ENCODE results near the gene PRSS38. TPM values are rescaled to one million over a fixed set of nuclear protein-coding genes. Genes with fewer than 3 reads are reported as not detected.

Gene PRSS38
- total RNA-seq, 1 donor from 2014 or later = not detected

DNA sequence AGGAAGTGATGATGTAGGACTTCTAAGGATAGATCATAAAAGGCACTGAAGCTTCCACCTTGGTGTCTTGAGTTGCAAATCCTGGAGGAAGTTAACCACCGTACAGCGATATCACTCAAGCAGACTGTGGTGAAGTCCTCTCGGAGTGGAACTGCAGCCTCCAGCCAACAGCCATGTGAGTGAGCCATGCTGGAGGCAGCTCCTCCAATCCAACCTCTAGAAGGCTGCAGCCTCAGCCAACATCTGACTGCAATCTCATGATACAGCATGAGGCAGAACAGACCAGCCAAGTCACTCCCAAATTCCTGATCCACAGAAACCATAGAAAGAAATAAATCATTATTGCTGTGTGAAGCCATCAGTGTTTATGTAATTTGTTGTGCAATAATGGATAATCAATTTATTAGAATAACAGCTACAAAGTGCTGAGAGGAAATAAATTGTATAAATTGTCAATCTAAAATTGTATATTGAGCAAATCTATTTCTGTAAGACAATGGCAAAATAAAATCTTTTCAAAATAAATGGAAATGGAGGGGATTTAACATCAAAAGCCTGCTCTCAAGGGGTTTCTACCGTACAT, 65.0 kb downstream of the PRSS38 start:
- no peak for DNase-seq (ENCODE audit: low spot score)
- intact Hi-C loops (cut with micrococcal nuclease) = no loop called here
- Mint-ChIP-seq H3K9me3 (no peaks in the 10 kb centered on the region), H3K36me3 (ENCODE audit: low read depth) (no peaks in the 10 kb centered on the region), H3K27me3 (ENCODE audit: low read depth) (peaks cover 10% of the 10 kb centered on the region), H3K27ac (no peak overlapping the region), H3K4me3 (ENCODE audit: low read depth) (no peak overlapping the region), H3K4me1 (ENCODE audit: low read depth) (peaks cover under 1% of the 10 kb centered on the region)

DNA sequence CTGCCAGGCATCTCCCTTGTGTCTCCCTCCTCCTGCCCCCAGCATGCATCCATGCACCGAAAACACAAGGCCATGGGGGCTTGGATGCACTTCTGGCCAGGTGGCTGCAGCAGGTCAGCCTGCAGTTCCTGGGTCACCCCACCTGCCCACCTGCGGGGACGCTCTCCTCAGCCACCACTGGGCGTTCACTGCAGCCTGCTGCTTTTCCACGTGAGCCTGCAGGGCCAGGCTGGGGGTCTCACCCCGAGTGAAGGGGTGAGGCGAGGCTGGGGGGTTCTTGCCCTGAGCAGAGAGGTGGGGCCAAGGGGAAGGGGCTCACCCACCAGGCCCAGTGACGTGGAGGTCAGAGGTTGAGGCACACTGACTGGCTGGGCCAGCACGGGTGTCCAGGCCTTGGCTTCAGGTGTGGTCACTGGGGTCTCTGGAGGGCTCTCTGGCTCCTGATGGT, 67.6 kb downstream of the PRSS38 start:
- Mint-ChIP-seq H3K4me3 (ENCODE audit: low read depth) (no peak overlapping the region), H3K36me3 (ENCODE audit: low read depth) (no peaks in the 10 kb centered on the region), H3K4me1 (ENCODE audit: low read depth) (peaks cover 5% of the 10 kb centered on the region), H3K27ac (no peak overlapping the region), H3K27me3 (ENCODE audit: low read depth) (peaks cover 8% of the 10 kb centered on the region), H3K9me3 (no peaks in the 10 kb centered on the region)
- intact Hi-C loops (cut with micrococcal nuclease) = no loop called here
- no peak for DNase-seq (ENCODE audit: low spot score)

DNA sequence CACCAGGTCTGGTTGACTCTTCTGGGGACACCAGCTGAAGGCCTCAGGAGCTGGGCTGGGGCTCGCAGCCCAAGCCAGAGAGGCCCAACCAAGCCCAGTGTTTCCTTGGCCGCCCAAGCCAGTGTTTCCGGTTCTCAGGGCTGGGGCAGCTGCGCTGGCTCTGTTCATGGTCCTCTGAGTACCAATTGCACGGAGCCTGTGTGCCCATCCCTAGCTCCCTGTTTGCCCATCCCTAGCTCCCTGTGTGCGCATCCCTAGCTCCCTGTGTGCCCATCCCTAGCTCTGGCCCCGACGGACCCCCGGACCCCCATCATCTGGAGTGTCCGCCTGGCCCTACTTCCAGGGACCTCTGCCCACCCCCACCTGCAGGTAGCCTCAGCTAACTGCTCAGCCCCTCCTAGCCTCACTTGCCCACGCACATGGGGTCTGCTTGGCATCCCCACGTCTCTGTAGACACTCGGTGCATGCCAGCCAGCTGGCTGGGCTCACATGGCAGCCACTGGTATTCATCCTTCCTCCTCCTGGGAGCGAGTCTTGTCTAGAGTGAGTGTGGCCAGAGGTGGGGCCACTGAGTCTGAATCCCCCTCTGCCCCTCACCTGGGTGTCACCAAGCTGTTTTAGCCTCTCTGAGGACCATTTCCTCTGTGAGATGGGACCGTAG, 68.3 kb downstream of the PRSS38 start:
- no peak overlapping the region for H3K27ac Mint-ChIP-seq
- peaks cover 5% of the 10 kb centered on the region for H3K4me1 Mint-ChIP-seq (ENCODE audit: low read depth)

DNA sequence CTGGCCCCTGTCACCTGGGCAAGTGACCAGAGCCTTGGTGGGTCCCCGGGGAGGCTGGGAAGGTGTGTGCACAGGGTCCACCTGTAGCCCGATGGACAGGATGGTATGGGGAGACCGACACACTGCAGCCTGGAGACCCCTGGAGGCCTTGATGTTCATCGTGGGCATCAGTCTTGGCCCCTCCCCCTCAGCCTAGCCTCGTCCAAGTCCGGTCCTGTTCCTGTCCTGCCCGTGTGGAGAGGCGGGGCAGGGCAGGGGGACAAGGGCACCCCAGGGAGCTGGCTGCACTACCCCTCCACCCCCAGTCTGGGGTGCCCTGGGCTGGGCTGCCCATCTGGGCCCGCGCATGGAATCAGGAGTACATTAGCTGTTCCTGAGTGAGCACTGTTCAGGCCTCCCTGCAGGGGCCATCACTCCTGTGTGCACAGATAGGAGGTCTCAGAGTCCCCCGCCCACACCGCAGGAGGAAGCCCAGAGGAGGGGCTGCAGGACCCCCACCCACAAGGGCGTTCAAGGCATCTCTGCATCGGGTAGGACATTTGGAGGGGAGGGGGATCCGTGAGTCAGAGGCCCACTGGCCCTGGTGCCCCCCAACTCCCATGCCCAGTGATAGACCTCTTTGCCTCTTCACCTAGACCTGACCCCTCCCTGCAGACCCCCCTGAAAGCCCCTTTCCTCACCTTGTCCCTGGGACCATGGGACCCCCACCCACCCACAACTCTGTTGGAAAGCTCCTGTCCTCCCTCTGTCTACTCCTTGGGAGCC, 69.1 kb downstream of the PRSS38 start:
- Mint-ChIP-seq H3K9me3 (no peaks in the 10 kb centered on the region), H3K4me3 (ENCODE audit: low read depth) (no peak overlapping the region), H3K27ac (no peak overlapping the region), H3K4me1 (ENCODE audit: low read depth) (peaks cover 5% of the 10 kb centered on the region), H3K36me3 (ENCODE audit: low read depth) (no peaks in the 10 kb centered on the region), H3K27me3 (ENCODE audit: low read depth) (peaks cover 8% of the 10 kb centered on the region)
- intact Hi-C loops (cut with micrococcal nuclease) = no loop called here
- DNase-seq (ENCODE audit: low spot score) = no peak

More for the DNA sequence above, 68.3 kb downstream of the PRSS38 start:
- DNase-seq (ENCODE audit: low spot score) = peak; percentile 7
- H3K27me3 Mint-ChIP-seq (ENCODE audit: low read depth) = peaks cover 8% of the 10 kb centered on the region
- intact Hi-C loops (cut with micrococcal nuclease) = no loop called here
- H3K9me3 Mint-ChIP-seq = no peaks in the 10 kb centered on the region
- H3K36me3 Mint-ChIP-seq (ENCODE audit: low read depth) = no peaks in the 10 kb centered on the region
- no peak overlapping the region for H3K4me3 Mint-ChIP-seq (ENCODE audit: low read depth)

DNA sequence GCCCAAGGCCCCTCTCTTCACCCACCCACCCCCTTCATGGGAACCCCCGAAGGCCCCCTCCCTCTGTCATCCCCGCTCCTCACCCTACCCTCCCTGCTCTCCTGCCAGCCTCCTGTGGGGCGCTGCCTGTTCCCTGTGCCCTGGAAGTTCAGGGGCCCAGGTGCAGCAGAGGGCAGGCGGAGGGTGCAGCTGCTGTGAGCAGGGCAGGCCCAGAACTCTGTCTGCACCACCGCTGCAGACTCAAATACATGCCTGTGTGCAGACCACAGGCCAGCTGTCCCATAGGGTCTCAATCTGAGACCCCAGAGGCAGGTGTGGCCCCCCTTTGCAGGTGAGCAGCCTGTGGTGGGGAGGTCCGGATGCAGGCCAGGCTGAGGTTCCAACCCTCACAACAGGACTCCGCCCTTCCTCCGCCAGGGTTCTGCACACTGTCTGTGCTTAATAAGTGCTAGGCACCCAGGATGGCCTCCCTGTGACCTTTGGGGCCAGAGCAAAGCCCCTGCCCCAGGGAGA, 69.7 kb downstream of the PRSS38 start:
- DNase-seq (ENCODE audit: low spot score) = peak; percentile 9
- H3K4me3 Mint-ChIP-seq (ENCODE audit: low read depth) = no peak overlapping the region
- H3K27me3 Mint-ChIP-seq (ENCODE audit: low read depth) = peaks cover 6% of the 10 kb centered on the region
- no peak overlapping the region for H3K27ac Mint-ChIP-seq
- no peaks in the 10 kb centered on the region for H3K36me3 Mint-ChIP-seq (ENCODE audit: low read depth)
- intact Hi-C loops (cut with micrococcal nuclease) = no loop called here
- H3K9me3 Mint-ChIP-seq = no peaks in the 10 kb centered on the region
- peaks cover 5% of the 10 kb centered on the region for H3K4me1 Mint-ChIP-seq (ENCODE audit: low read depth)

DNA sequence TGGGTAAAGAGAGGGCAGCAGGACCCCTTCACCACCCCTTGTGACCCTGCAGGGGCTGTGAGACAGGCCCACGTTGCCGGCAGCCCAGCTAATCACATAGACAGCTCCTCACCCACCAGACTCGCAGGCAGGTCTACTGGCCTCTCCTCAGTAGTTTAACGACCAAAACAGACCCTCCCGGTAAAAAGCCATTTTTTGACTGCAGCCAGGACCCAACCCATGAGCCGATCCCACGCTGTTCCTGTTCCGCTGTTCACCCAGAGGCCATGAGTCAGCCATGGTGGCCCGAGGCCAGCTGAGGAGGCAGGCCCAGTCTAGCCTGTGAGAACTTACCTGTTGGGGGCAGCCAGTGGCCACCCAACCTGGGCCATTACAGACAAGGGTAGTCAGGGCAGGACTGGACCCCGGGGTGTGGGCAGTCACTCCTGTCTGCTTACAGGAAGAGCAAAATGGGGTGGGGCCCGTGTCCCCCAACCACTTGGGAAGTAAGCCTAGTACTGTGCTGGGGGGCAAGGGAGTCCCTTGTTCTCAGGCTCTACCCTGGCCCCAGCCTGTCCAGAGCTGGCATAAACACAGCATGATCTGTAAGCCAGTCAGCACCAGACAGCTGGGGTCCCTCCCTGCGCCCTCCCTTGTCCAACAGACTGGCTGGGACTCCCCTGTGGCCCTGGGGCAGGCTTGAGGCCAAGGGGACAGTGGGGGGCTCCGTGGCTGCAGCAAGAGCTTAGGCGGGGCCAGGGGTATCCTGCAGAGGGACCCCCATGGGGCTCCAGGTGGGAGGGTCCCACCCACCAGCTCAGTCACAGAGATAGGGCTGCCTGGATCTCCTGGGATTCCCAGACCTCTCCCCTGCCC, 70.4 kb downstream of the PRSS38 start:
- no peaks in the 10 kb centered on the region for H3K9me3 Mint-ChIP-seq
- no peak for DNase-seq (ENCODE audit: low spot score)
- no peaks in the 10 kb centered on the region for H3K36me3 Mint-ChIP-seq (ENCODE audit: low read depth)
- peaks cover 5% of the 10 kb centered on the region for H3K4me1 Mint-ChIP-seq (ENCODE audit: low read depth)
- H3K27ac Mint-ChIP-seq = no peak overlapping the region
- intact Hi-C loops (cut with micrococcal nuclease) = no loop called here
- peaks cover 3% of the 10 kb centered on the region for H3K27me3 Mint-ChIP-seq (ENCODE audit: low read depth)
- H3K4me3 Mint-ChIP-seq (ENCODE audit: low read depth) = no peak overlapping the region

DNA sequence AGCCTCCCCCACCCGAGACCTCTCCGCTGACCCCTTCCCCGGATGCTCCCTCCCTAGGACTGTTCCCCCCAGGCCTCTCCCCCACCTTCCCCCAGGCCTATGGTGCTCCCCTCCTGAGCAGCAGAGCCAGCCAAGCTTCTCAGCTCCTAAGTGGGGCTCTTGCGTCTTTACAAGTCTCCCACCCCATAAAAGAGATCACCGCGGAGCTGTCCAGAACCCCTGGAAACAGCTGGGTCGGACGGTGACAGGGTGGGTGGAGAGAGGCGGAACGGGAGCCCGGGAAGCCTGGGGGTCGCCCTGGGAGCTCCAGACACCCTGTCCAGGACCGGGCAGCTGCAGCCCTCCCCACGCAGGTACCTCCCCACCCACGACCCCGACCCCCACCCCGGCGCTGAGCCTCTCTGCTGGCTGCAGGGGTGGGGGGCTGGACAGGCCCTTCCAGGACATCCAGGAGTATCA, 71.1 kb downstream of the PRSS38 start:
- Mint-ChIP-seq H3K4me3 (ENCODE audit: low read depth) (no peak overlapping the region), H3K9me3 (no peaks in the 10 kb centered on the region), H3K36me3 (ENCODE audit: low read depth) (no peaks in the 10 kb centered on the region), H3K27me3 (ENCODE audit: low read depth) (peaks cover 1% of the 10 kb centered on the region), H3K4me1 (ENCODE audit: low read depth) (peaks cover 5% of the 10 kb centered on the region), H3K27ac (no peak overlapping the region)
- intact Hi-C loops (cut with micrococcal nuclease) = no loop called here
- no peak for DNase-seq (ENCODE audit: low spot score)

DNA sequence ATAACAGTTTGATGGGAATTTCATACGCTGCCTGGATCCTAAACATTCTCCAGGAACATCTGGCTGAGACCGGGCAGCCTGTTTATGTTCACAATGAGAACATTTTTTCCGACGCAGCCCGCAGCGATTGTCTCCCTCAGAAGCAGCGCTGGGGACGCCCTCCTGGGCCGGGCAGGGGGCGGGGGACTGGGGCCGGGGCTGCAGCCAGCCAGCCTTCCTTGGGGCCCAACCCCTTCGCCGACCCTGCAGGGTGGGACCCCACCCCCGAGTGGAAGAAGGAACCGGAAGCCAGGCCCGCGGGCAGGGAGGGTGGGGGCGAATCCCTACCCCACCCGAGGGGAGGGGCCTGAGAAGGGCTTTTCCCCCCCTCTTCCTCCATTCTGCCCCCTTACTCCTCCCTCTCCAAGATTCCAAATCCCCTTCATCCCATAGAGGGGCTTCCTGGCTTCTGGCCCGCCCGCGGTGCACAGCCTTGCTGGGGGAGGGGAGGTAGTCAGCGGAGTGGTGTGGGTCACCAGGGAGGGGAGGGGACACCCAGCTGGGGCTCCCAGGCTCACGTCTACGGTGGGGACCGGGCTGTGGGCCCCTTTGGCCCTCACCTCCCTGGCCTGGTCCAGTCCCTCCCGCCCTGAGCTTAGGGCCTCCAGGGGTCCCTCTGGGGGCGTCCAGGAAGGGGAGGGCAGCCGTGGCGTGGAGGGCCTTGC, 71.7 kb downstream of the PRSS38 start:
- Mint-ChIP-seq H3K27ac (no peak overlapping the region), H3K4me1 (ENCODE audit: low read depth) (peaks cover 5% of the 10 kb centered on the region), H3K27me3 (ENCODE audit: low read depth) (no peaks in the 10 kb centered on the region), H3K4me3 (ENCODE audit: low read depth) (no peak overlapping the region), H3K36me3 (ENCODE audit: low read depth) (no peaks in the 10 kb centered on the region), H3K9me3 (no peaks in the 10 kb centered on the region)
- intact Hi-C loops (cut with micrococcal nuclease) = no loop called here
- peak; percentile 8 for DNase-seq (ENCODE audit: low spot score)

DNA sequence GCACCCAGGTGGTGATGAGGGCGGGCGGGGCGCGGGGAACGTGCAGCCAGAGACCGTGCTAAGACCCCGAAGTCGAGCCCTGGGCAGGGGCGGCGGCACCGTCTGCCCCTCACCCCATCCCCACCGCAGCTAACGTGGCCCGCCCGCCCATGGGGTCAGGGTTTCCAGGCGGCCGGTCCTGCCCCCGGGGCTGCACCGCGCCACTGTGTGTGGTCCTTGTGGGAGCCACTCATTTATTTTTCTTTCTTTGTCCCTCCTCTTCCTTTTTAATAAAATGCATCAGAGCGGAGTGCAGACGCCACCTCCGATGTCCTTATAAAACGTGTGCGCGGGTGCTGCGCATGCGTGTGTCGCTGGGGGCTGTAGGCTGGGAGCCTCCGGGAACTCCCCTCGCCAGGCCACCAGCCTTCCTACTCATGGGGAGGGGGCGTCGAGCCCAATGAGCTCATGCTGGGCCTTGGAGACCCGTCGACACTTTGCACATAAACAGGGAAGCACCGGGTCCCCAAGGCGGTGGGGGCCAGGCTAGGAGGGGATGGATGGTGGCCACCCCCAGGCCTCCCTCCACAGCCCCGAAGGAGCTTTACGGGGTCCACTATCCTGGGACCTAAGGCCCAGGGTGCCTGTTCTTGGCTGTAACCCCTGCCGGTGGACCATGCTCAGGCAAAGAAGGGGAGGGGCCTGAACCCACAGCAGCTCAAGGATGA, 72.4 kb downstream of the PRSS38 start:
- intact Hi-C loops (cut with micrococcal nuclease) = no loop called here
- peaks cover 5% of the 10 kb centered on the region for H3K4me1 Mint-ChIP-seq (ENCODE audit: low read depth)
- no peak for DNase-seq (ENCODE audit: low spot score)
- no peaks in the 10 kb centered on the region for H3K9me3 Mint-ChIP-seq
- no peaks in the 10 kb centered on the region for H3K27me3 Mint-ChIP-seq (ENCODE audit: low read depth)
- H3K36me3 Mint-ChIP-seq (ENCODE audit: low read depth) = no peaks in the 10 kb centered on the region
- H3K27ac Mint-ChIP-seq = no peak overlapping the region
- H3K4me3 Mint-ChIP-seq (ENCODE audit: low read depth) = peak overlapping the region; percentile 26

DNA sequence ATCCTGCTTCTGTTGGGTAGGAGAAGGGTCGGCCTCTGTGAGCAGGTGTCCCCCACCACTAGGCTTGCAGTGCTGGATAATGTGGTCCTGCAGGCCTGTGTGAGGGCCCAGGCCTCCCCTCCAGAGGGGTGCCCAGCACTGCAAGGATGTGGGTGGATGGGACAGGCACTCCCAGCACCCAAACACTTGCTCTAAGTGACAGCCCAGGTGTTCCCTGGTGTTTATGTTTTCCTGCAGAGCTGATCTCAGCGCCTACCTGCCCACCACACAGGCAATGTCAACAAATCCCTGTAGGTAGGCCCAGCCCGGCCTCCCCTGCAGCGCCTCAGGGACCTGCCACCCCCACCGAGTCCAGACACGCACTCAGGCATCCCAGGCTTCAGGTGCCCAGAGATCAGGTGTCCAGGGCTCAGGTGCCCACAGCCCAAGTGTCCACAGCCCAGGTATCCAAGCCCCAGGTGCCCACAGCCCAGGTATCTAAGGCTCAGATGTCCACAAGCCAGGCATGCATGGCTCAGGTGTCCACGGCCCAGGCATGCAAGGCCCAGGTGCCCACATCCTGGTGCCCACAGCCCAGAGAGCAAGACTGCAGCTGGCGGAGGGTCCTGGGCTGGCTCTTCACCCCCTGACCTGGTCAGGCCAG, 73.0 kb downstream of the PRSS38 start:
- no peak for DNase-seq (ENCODE audit: low spot score)
- no peak overlapping the region for H3K27ac Mint-ChIP-seq
- H3K27me3 Mint-ChIP-seq (ENCODE audit: low read depth) = no peaks in the 10 kb centered on the region
- peaks cover 5% of the 10 kb centered on the region for H3K4me1 Mint-ChIP-seq (ENCODE audit: low read depth)
- no peaks in the 10 kb centered on the region for H3K36me3 Mint-ChIP-seq (ENCODE audit: low read depth)
- intact Hi-C loops (cut with micrococcal nuclease) = no loop called here
- no peaks in the 10 kb centered on the region for H3K9me3 Mint-ChIP-seq
- no peak overlapping the region for H3K4me3 Mint-ChIP-seq (ENCODE audit: low read depth)
